Measurements from ENCODE around the gene VPS33A.

Gene VPS33A

DNA sequence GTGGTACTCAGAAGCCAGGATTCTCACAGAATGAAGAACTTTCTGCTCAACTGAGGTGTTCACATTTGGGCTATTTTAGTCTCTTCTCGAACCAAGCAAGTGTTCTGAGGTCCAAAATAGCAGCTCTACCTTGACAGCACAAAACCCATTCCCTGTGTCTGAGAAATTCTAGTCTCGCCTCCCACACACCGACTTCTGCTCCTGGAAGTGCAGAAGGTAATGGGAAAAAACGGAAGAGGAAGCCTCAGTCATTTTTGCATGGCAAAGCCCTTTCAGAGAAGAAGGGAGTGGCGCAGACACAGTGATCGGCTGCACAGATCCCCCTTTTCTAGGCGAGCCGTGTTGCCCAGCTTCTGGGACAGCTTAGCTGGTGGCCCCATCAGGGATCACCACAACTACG, 31.2 kb upstream of the VPS33A start:
- TF ChIP-seq POLR2AphosphoS5 (IDR thresholded peaks at IDR 0.05; ENCODE audit: low read depth) (no peak), SPI1 (IDR thresholded peaks at IDR 0.05; ENCODE audit: borderline replicate concordance, low read depth) (peak; percentile 61; the same call in 1 of the 2 replicates)
- peak in 1 of 2 experiments; percentile 9 for DNase-seq (ENCODE audit: low read depth in 1 of 2, low spot score in 1 of 2)
- Histone ChIP-seq H3K27ac (replicated peaks) (no peak overlapping the region; the same call in 1 of the 2 replicates), H3K4me3 (replicated peaks; ENCODE audit: insufficient read depth, low read length) (no peak overlapping the region), H3K27me3 (ENCODE audit: insufficient read depth, poor library complexity, severe bottlenecking) (no peaks in the 10 kb centered on the region)

DNA sequence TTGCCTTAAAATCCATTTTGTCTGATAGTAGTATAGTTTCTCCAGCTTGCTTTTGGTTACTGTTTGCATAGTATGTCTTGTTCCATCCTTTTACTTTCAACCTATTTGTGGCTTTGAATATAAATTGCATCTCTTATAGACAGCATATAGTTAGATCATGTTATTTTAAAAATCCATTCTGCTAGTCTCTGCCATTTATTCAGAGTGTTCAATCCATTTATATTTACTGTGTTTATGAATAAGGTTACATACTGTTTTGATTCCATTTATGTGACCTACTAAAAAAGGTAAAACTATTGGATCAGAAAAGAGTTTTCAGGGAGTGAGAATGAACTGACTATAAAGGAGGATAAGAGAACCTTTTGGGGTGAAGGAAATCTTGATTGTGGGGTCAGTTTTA, 29.6 kb upstream of the VPS33A start:
- H3K4me3 ChIP-seq (replicated peaks; ENCODE audit: insufficient read depth, low read length) = no peak overlapping the region
- DNase-seq (ENCODE audit: low read depth in 1 of 2, low spot score in 1 of 2) = no peak
- TF ChIP-seq GABPA (IDR thresholded peaks at IDR 0.05; ENCODE audit: low read depth) (no peak), POLR2AphosphoS5 (IDR thresholded peaks at IDR 0.05; ENCODE audit: low read depth) (no peak), SPI1 (IDR thresholded peaks at IDR 0.05; ENCODE audit: borderline replicate concordance, low read depth) (no peak)
- TF ChIP-seq, protein P1, sequence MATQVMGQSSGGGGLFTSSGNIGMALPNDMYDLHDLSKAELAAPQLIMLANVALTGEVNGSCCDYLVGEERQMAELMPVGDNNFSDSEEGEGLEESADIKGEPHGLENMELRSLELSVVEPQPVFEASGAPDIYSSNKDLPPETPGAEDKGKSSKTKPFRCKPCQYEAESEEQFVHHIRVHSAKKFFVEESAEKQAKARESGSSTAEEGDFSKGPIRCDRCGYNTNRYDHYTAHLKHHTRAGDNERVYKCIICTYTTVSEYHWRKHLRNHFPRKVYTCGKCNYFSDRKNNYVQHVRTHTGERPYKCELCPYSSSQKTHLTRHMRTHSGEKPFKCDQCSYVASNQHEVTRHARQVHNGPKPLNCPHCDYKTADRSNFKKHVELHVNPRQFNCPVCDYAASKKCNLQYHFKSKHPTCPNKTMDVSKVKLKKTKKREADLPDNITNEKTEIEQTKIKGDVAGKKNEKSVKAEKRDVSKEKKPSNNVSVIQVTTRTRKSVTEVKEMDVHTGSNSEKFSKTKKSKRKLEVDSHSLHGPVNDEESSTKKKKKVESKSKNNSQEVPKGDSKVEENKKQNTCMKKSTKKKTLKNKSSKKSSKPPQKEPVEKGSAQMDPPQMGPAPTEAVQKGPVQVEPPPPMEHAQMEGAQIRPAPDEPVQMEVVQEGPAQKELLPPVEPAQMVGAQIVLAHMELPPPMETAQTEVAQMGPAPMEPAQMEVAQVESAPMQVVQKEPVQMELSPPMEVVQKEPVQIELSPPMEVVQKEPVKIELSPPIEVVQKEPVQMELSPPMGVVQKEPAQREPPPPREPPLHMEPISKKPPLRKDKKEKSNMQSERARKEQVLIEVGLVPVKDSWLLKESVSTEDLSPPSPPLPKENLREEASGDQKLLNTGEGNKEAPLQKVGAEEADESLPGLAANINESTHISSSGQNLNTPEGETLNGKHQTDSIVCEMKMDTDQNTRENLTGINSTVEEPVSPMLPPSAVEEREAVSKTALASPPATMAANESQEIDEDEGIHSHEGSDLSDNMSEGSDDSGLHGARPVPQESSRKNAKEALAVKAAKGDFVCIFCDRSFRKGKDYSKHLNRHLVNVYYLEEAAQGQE (IDR thresholded peaks at IDR 0.05; ENCODE audit: insufficient replicate concordance, low read depth) = no peak
- TF ChIP-seq, protein P2, sequence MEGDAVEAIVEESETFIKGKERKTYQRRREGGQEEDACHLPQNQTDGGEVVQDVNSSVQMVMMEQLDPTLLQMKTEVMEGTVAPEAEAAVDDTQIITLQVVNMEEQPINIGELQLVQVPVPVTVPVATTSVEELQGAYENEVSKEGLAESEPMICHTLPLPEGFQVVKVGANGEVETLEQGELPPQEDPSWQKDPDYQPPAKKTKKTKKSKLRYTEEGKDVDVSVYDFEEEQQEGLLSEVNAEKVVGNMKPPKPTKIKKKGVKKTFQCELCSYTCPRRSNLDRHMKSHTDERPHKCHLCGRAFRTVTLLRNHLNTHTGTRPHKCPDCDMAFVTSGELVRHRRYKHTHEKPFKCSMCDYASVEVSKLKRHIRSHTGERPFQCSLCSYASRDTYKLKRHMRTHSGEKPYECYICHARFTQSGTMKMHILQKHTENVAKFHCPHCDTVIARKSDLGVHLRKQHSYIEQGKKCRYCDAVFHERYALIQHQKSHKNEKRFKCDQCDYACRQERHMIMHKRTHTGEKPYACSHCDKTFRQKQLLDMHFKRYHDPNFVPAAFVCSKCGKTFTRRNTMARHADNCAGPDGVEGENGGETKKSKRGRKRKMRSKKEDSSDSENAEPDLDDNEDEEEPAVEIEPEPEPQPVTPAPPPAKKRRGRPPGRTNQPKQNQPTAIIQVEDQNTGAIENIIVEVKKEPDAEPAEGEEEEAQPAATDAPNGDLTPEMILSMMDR (IDR thresholded peaks at IDR 0.05; ENCODE audit: insufficient read depth, low read length) = no peak
- no peaks in the 10 kb centered on the region for H3K27me3 ChIP-seq (ENCODE audit: insufficient read depth, poor library complexity, severe bottlenecking)
- H3K27ac ChIP-seq (replicated peaks) = no peak overlapping the region

DNA sequence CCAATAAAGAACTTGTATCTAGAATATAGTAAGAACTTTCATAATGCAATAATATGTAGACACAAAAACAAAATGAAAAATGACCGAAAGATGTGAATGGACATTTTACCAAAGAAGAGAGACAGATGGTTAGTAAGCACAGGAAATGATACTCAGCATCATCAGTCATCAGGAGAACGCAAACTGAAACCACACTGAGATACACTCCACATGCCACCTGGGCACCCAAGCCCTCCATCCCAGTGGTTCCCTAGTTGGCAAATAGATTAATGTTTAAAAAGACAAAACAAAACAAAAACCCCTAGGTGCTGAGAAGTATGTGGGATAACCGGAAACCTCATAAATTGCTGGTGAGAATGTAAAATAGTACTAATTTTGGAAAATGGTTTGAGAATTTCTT, 26.8 kb upstream of the VPS33A start:
- Histone ChIP-seq H3K4me3 (replicated peaks; ENCODE audit: insufficient read depth, low read length) (no peak overlapping the region), H3K27ac (replicated peaks) (no peak overlapping the region), H3K27me3 (ENCODE audit: insufficient read depth, poor library complexity, severe bottlenecking) (no peaks in the 10 kb centered on the region)
- no peak for DNase-seq (ENCODE audit: low read depth in 1 of 2, low spot score in 1 of 2)
- no peak for TF ChIP-seq SPI1 (IDR thresholded peaks at IDR 0.05; ENCODE audit: borderline replicate concordance, low read depth)
- TF ChIP-seq, protein P1 (IDR thresholded peaks at IDR 0.05; ENCODE audit: insufficient replicate concordance, low read depth) = no peak

- no peak overlapping the region for H3K27ac ChIP-seq (replicated peaks)
- DNase-seq (ENCODE audit: low read depth in 1 of 2, low spot score in 1 of 2) = no peak
These were observed 25.1 kb upstream of the VPS33A start for GRCh38 chr12:122291431-122291830.

More at GRCh38 chr12:122291431-122291830, 25.1 kb upstream of the VPS33A start:
- no peaks in the 10 kb centered on the region for H3K27me3 ChIP-seq (ENCODE audit: insufficient read depth, poor library complexity, severe bottlenecking)
- H3K4me3 ChIP-seq (replicated peaks; ENCODE audit: insufficient read depth, low read length) = no peak overlapping the region
- TF ChIP-seq POLR2AphosphoS5 (IDR thresholded peaks at IDR 0.05; ENCODE audit: low read depth) = no peak
- TF ChIP-seq, protein P1 (IDR thresholded peaks at IDR 0.05; ENCODE audit: insufficient replicate concordance, low read depth) = no peak
- no peak for TF ChIP-seq GABPA (IDR thresholded peaks at IDR 0.05; ENCODE audit: low read depth)
- no peak for TF ChIP-seq SPI1 (IDR thresholded peaks at IDR 0.05; ENCODE audit: borderline replicate concordance, low read depth)
- TF ChIP-seq, protein P2 (IDR thresholded peaks at IDR 0.05; ENCODE audit: insufficient read depth, low read length) = no peak
